HG03442 (cell line): ENCODE data around the gene COL4A2.
A peak's percentile ranks its signal among the peaks of the same experiment; 100 is the strongest.
"Not testable (repeated sequence)": the region's sequence is repeated elsewhere in the genome, so short reads cannot be mapped to it uniquely, and the experiment has no call there.

Experiments
- ATAC-seq: cut with Tn5 transposase; IDR thresholded peaks from one replicate; pipeline ENCODE4 v1.9.1; 2021; ENCODE audit warnings: mild to moderate bottlenecking, moderate library complexity; ENCODE audit not compliant: unreplicated experiment

The COL4A2 gene

GRCh38 chr13:110524541-110525257 is 217.6 kb downstream of the COL4A2 start:
- ATAC-seq: no peak

- peak; percentile 73 for ATAC-seq
These were observed 218.5 kb downstream of the COL4A2 start for GRCh38 chr13:110525328-110526319.

- ATAC-seq: no peak
These were observed 221.3 kb downstream of the COL4A2 start for GRCh38 chr13:110528371-110528770.

DNA sequence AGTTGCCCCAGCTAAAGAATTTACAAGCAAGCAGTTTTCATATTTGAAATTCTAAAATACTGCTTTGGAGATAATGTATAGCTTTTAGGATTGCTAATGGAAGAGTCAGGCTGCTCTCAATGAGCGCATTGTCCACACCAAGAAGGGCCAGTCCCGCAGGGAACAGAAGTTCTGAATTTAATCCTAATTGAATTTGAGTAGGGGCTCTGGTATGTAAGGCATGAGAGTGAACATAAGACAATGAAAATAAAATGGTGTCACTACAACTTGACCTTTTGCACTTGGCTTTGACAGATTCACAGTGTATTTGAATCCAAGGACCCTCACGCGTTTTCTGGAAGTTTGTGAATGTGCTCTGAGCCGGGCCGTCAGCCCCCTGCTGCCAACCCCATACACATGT is 221.8 kb downstream of the COL4A2 start:
- no peak for ATAC-seq

GRCh38 chr13:110529522-110530311 is 222.6 kb downstream of the COL4A2 start:
- no peak for ATAC-seq

- ATAC-seq: no peak
These were observed 224.0 kb downstream of the COL4A2 start for GRCh38 chr13:110531100-110531499.

DNA sequence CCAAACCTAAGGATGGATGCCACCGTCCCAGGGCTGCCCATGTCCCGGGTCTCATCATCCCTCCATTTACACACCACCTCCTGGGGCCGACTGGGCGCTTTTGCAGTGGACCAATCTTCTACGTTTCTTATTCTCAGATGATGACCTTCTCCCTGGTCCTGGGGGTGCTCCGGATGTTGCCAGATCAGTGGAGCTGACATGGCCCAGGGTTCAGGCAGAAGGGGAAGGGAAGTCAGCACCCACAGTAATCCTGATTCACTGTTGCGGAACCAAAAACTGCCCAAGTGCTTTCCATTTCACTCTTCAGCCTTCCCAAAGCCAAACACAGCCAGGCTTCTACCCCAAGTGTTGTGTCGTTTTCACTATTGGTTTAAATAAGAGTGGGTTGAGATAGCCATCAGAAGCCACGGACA is 224.6 kb downstream of the COL4A2 start:
- no peak for ATAC-seq

DNA sequence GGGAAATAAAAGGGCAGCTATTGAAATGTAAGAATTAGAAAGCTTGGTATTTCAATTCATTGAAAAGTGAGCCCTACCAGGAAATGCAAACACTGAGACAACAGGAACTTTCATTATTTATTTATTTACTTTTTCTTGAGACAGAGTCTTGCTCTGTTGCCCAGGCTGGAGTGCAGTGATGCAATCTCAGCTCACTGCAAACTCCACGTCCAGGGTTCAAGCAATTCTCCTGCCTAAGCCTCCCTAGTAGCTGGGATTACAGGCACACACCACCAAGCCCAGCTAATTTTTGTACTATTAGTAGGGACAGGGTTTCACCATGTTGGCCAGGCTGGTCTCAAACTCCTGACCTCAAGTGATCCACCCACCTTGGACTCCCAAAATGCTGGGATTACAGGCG is 225.2 kb downstream of the COL4A2 start:
- ATAC-seq: not testable (repeated sequence)

DNA sequence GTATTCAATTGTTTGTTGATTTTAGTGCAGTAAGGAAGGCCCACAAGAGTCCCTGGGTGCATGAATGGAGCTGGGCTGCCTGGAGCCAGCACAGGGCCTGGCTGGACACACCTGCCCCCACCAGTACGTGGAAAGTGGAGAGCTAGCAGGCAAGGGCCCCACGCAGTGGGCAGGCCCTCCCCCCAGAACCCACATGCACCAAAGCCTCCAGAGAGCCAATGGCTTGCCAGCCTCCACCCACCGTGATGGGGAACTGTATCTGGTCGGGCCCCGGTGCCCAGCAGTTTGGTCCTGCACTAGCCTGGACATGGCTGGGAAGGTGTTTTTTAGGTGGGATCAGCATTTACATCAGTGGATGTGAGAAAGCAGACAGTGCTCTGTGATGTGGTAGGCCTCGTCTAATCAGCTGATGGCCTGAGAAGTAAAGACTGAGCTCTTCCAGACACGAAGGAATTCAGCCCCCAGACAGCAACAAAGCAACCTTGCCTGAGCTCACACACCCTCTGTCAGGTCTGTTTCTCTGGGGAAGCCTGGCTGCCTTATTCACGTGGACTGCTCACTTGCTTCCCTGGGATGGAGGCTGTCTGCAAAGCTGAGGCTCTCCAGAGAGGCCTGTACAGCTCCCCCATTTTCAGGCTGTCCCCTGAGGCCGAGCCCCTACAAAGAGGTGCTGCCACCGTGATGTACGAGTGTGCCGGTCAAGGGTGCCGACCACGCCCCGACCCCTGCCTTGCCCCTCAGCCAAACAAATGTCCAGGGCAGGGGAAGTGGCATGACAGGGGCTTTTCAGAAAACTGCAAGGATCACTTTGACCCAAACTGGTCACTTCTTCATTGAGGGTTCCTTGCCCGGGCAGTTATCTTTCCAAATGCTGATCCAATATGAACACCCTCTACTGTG is 226.9 kb downstream of the COL4A2 start:
- no peak for ATAC-seq

DNA sequence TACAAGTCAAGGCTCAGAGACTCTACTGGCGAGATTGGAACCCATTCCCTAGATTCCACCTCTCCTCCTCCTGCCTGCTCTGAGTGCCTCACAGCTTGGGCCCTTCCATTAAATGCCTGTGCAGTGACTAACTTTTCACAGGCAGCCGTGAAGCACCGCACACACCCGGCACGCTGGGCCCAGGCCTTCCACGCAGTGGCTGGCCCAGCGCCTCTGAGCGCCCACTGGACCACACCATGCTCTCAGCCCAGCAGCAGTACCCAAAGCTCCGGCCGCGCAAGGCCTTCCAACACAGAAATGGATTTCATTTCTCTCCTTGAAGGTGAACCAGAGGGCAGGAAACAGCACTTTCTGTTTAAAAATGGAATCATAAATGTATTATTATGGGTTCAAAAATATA is 228.4 kb downstream of the COL4A2 start:
- no peak for ATAC-seq

- ATAC-seq: peak; percentile 46
These were observed 229.1 kb downstream of the COL4A2 start for GRCh38 chr13:110536006-110536693.

DNA sequence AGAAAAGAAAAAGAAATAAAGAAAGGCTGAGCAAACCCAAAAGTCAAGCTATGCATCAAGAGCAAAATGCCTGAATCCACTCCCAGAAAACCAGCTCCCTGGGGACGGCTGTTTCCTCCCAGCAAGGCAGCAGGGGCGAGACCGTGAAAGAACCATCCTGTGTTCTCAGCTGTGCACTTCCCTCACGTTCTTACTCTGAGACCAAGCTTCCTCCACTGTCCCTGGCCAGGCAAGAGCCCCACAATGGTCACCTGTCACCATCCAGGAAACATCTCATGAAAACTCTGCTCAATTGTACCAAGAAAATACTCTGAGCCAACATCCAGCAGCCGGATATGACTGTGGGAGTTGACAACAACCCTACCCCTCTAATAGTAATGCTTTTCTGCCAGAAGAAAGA is 231.5 kb downstream of the COL4A2 start:
- peak; percentile 41 for ATAC-seq

DNA sequence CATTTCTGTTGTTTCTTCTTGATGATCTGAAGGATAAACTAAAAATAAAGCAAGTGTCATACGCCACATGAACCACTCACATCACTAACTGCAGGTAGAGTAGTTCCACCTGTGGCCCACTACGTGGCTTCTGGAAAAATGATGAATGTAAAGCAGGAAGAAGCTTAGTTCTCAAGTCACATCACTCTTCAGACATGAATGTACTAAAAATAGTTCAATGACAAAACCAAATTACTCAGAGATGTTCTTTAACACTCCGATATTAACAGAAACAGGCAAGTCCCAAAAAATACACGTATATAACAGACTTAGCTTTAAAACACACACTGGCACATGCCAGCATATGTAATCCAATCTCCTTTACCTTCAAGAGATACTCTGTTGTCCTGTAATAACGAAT is 232.8 kb downstream of the COL4A2 start:
- ATAC-seq: no peak

- no peak for ATAC-seq
These were observed 233.9 kb downstream of the COL4A2 start for GRCh38 chr13:110540871-110541525.

DNA sequence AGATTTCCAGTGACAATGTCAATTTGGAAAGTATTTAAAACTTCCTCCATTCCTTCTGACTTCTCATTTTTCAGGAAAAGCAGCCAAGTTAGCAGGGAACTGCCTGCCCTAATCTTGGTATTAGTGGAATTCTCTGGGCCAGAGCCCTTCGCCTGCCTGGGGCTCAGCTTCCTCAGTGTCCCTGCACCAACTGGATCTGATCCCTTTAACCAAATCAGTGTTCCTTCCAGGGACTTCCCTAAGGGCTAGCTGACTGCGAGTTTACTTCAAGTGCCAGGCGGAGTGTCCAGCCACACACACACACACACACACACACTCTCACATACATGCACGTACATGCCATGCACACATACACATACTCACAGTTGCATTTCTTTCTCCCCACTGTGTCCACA is 234.4 kb downstream of the COL4A2 start:
- ATAC-seq: no peak

DNA sequence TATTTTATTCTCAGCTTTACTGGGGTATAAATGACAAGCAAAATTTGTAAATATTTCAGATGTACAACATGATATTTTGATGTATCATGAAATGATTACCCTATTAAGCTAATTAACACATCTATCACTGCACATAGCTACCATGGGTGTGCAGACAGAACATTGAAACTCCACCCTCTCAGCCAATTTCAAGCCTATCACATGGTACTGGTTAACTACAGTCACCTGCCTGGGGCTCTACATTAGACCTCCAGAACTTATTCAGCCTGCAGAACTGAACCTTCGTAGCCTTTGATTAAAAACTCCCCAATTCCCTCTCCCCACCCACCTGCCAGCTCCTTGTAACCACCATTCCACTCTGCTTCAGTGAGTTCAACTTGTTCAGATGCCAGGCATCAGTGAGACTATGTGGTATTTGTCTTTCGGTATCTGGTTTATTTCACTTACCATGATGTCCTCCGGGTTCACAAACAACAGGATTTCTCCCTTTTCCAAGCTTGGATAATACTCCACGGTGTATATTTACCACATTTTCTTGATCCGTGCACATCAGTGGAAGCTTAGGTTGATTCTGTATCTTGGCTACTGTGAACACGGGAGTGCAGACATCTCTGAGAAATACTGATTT is 235.2 kb downstream of the COL4A2 start:
- no peak for ATAC-seq

DNA sequence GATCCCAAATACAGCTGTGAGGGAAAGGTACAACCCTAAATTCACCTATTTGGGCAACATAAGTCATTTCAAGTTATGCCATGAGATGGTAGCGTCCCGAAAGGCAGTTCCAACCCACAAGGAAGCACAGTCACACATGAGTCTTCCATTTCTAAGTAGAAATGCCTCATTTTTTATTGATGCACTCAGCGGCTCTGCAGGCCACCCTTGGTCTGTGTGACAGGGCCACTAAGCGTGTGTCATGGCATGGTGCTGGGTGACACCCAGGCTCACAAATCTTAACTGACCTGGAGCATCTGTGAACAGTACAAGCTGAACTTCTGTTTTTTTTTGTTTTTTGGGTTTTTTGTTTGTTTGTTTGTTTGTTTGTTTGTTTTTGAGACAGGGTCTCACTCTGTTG is 239.3 kb downstream of the COL4A2 start:
- ATAC-seq: no peak

DNA sequence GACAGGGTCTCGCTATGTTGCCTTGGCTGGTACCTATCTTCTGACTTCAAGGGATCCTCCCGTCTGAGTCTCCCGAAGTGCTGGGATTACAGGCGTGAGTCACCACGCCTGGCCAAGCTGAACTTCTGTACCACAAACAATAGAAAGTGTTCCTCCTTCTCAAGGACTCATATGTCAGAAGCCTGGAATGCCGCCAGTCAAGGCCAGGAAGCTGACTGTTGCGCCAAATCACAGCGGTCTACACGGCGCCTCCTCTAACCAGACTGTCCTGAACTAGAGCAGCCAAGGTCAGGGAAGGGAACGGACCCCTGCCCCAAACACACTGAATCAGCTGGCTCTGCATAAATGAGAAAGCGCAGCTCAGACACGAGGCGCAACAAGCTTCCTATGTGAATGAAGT is 239.8 kb downstream of the COL4A2 start:
- ATAC-seq: no peak
